ENCODE measurements around the gene AIF1.

The AIF1 gene

GRCh38 chr6:31652925-31653724 lies 38.1 kb downstream of the AIF1 start:
- H3K4me3 ChIP-seq (ENCODE audit: low read depth, low read length), result peak overlapping the region; percentile 80
- TF ChIP-seq CTCF (IDR thresholded peaks at IDR 0.05; ENCODE audit: low read depth, low read length), result no peak

GRCh38 chr6:31654574-31655348 lies 39.7 kb downstream of the AIF1 start:
- TF ChIP-seq CTCF (IDR thresholded peaks at IDR 0.05; ENCODE audit: low read depth, low read length), result no peak
- no peak overlapping the region for H3K4me3 ChIP-seq (ENCODE audit: low read depth, low read length)

- no peak within 1 kb of the TSS for H3K4me3 ChIP-seq (ENCODE audit: low read depth, low read length)
- TF ChIP-seq CTCF (IDR thresholded peaks at IDR 0.05; ENCODE audit: low read depth, low read length), result no peak
Observed at GRCh38 chr6:31655349-31656237, 40.6 kb downstream of the AIF1 start, which contains the start of gene APOM. Gene APOM, plus strand, starts transcription at chr6:31655894. Its CDS starts 73 bp downstream, at chr6:31655967.

- no peak for TF ChIP-seq CTCF (IDR thresholded peaks at IDR 0.05; ENCODE audit: low read depth, low read length)
- no peak overlapping the region for H3K4me3 ChIP-seq (ENCODE audit: low read depth, low read length)
Observed at GRCh38 chr6:31657406-31658157, 42.5 kb downstream of the AIF1 start.

GRCh38 chr6:31658158-31658688 lies 43.2 kb downstream of the AIF1 start:
- H3K4me3 ChIP-seq (ENCODE audit: low read depth, low read length), result no peak overlapping the region
- TF ChIP-seq CTCF (IDR thresholded peaks at IDR 0.05; ENCODE audit: low read depth, low read length), result no peak

- TF ChIP-seq CTCF (IDR thresholded peaks at IDR 0.05; ENCODE audit: low read depth, low read length), result no peak
- peak overlapping the region; percentile 93 for H3K4me3 ChIP-seq (ENCODE audit: low read depth, low read length)
Observed at GRCh38 chr6:31658983-31659648, 44.1 kb downstream of the AIF1 start.
